HCT116 (cell line): Measurements from ENCODE around the gene CNDP1. TPM values are rescaled to one million over a fixed set of nuclear protein-coding genes. Genes with fewer than 3 reads are reported as not detected.

Experiments used
- ATAC-seq: fragments of 200-7000 bp; cut with Tn5 transposase; 2 replicates; pipeline ENCODE4 v1.9.1; 2020; ENCODE audit warnings: mild to moderate bottlenecking, moderate library complexity
- BruUV-seq: library from RNA; stranded (reverse); fragments of 400-500 nt; replicated peaks from 2 replicates; lab custom pipeline; 2021; lab: Mats Ljungman, UMichigan
- CTCF ChIA-PET: fragments of 300-600 bp; sonication (Branson Sonifier 250); formaldehyde crosslinking; loops from one replicate; lab custom pipeline; 2021; ENCODE audit warnings: antibody characterized with exemption; lab: Charles Lee
- POLR2A ChIA-PET: fragments of 300-600, 350-600 bp; sonication (Branson Sonifier 250); formaldehyde crosslinking; loops from one replicate; lab custom pipeline; 2021; ENCODE audit warnings: antibody characterized with exemption; lab: Charles Lee
- RAD21 ChIA-PET, 2 experiments: fragments of 300-600 bp; sonication (Branson Sonifier 250); formaldehyde crosslinking; loops; one replicate each; lab custom pipeline; 2023; ENCODE audit warnings: low total read pairs in 2 of 2; ENCODE audit not compliant: uncharacterized antibody in 2 of 2, unreplicated experiment in 2 of 2, low non-redundant PET in 1 of 2; lab: Charles Lee
- DNase-seq: peaks from one replicate; pipeline ENCODE4 v3.0.0-alpha.2; 2010; ENCODE audit warnings: low read depth, low spot score
- H2AFZ ChIP-seq: fragments of 200-600 bp; shearing (Covaris generic), sonication (generic); 2 replicates; pipeline ENCODE4 v1.6.1; 2017; ENCODE audit warnings: low read depth, mixed run types, mixed read lengths, antibody characterized with exemption, low read length; ENCODE audit not compliant: poor library complexity, severe bottlenecking
- H3K27ac ChIP-seq: 2 replicates; pipeline ENCODE4 v1.5.1; 2012; ENCODE audit warnings: low read depth, low read length
- H3K27me3 ChIP-seq: fragments of 200-600 bp; sonication (generic); 2 replicates; pipeline ENCODE4 v1.6.1; 2016; ENCODE audit warnings: mixed run types, low read length, mixed read lengths; ENCODE audit not compliant: insufficient read depth
- H3K36me3 ChIP-seq, 2 experiments: fragments of 200-500 bp in 1 of 2; fragments of 200-600 bp in 1 of 2; sonication (Bioruptor generic) in 1 of 2; sonication (generic) in 1 of 2; 2 replicates each; pipeline versions ENCODE4 v1.5.1 to v1.6.1; 2014 to 2016; ENCODE audit warnings: low read length in 2 of 2, inconsistent platforms in 1 of 2, mixed read lengths in 1 of 2, mixed run types in 1 of 2; ENCODE audit not compliant: insufficient read depth in 2 of 2, control insufficient read depth in 1 of 2
- H3K4me1 ChIP-seq, 2 experiments: fragments of 200-600 bp in 1 of 2; sonication (generic) in 1 of 2; 2 replicates each; pipeline versions ENCODE4 v1.5.1 to v1.6.1; 2012 to 2017; ENCODE audit warnings: low read length in 2 of 2, inconsistent platforms in 1 of 2, mild to moderate bottlenecking in 1 of 2, mixed read lengths in 1 of 2, mixed run types in 1 of 2, moderate library complexity in 1 of 2; ENCODE audit not compliant: insufficient read depth in 2 of 2, control insufficient read depth in 1 of 2
- H3K4me2 ChIP-seq: fragments of 200-600 bp; sonication (generic); 2 replicates; pipeline ENCODE4 v1.6.1; 2017; ENCODE audit warnings: mixed run types, low read length, mixed read lengths
- H3K4me3 ChIP-seq, 2 experiments: fragments of 200-600 bp in 1 of 2; sonication (generic) in 1 of 2; replicated peaks in 1 of 2; 2 replicates each; pipeline ENCODE4 v1.5.1; 2011 to 2016; ENCODE audit warnings: low read length in 2 of 2, control low read depth in 1 of 2, low read depth in 1 of 2, mild to moderate bottlenecking in 1 of 2, mixed read lengths in 1 of 2, mixed run types in 1 of 2
- H3K79me2 ChIP-seq: fragments of 200-600 bp; sonication (generic); 2 replicates; pipeline ENCODE4 v1.6.1; 2017; ENCODE audit warnings: mild to moderate bottlenecking, mixed run types, low read length, moderate library complexity, mixed read lengths; ENCODE audit not compliant: insufficient read depth
- H3K9ac ChIP-seq: fragments of 200-600 bp; sonication (generic); 2 replicates; pipeline ENCODE4 v1.6.1; 2016; ENCODE audit warnings: low read length, mixed read lengths
- H3K9me2 ChIP-seq: fragments of 200-600 bp; sonication (generic), shearing (Covaris generic); 2 replicates; pipeline ENCODE4 v1.6.1; 2017; ENCODE audit warnings: mixed run types, mild to moderate bottlenecking, moderate library complexity; ENCODE audit not compliant: insufficient read depth
- H3K9me3 ChIP-seq, 2 experiments: fragments of 200-500 bp in 1 of 2; fragments of 200-600 bp in 1 of 2; sonication (Bioruptor generic) in 1 of 2; sonication (generic) in 1 of 2; 2 replicates each; pipeline ENCODE4 v1.6.1; 2014 to 2017; ENCODE audit warnings: low read length in 2 of 2, mixed read lengths in 2 of 2, inconsistent platforms in 1 of 2, low read depth in 1 of 2, mild to moderate bottlenecking in 1 of 2, mixed run types in 1 of 2, moderate library complexity in 1 of 2; ENCODE audit not compliant: control insufficient read depth in 1 of 2, insufficient read depth in 1 of 2
- H4K20me1 ChIP-seq: fragments of 200-600 bp; sonication (generic), shearing (Covaris generic); 2 replicates; pipeline ENCODE4 v1.6.1; 2017; ENCODE audit warnings: mixed run types, mild to moderate bottlenecking, moderate library complexity; ENCODE audit not compliant: insufficient read depth
- ATF3 ChIP-seq: IDR thresholded peaks from 2 replicates; pipeline ENCODE4 v1.6.1; 2012
- CBX3 ChIP-seq: IDR thresholded peaks from 2 replicates; pipeline ENCODE4 v1.6.1; 2012; ENCODE audit warnings: low read depth
- CEBPB ChIP-seq: IDR thresholded peaks from 2 replicates; pipeline ENCODE4 v1.6.1; 2012; ENCODE audit warnings: low read depth
- ELF1 ChIP-seq: IDR thresholded peaks from 2 replicates; pipeline ENCODE4 v1.6.1; 2012; ENCODE audit warnings: low read depth, borderline replicate concordance
- EZH2 ChIP-seq: fragments of 200-600 bp; sonication (generic); IDR thresholded peaks from 2 replicates; pipeline ENCODE4 v1.6.1; 2017; ENCODE audit warnings: antibody characterized with exemption, mixed run types
- JUND ChIP-seq: IDR thresholded peaks from 2 replicates; pipeline ENCODE4 v1.6.1; 2012
- POLR2A ChIP-seq: IDR thresholded peaks from 2 replicates; pipeline ENCODE4 v1.7.0; 2011; ENCODE audit warnings: borderline replicate concordance; ENCODE audit not compliant: insufficient read depth, insufficient read length; ENCODE audit errors: extremely low read depth
- POLR2AphosphoS5 ChIP-seq: IDR thresholded peaks from 2 replicates; pipeline ENCODE4 v1.6.1; 2011; ENCODE audit warnings: mild to moderate bottlenecking, low read depth, low read length, moderate library complexity
- RAD21 ChIP-seq: IDR thresholded peaks from 2 replicates; pipeline ENCODE4 v1.6.1; 2012; ENCODE audit warnings: low read depth, mild to moderate bottlenecking
- REST ChIP-seq: IDR thresholded peaks from 2 replicates; pipeline ENCODE4 v1.6.1; 2012; ENCODE audit warnings: low read depth
- SP1 ChIP-seq: IDR thresholded peaks from 2 replicates; pipeline ENCODE4 v1.6.1; 2012; ENCODE audit warnings: low read depth
- SRF ChIP-seq: IDR thresholded peaks from 2 replicates; pipeline ENCODE4 v1.6.1; 2012; ENCODE audit warnings: low read depth
- TCF7L2 ChIP-seq: IDR thresholded peaks from 2 replicates; pipeline ENCODE4 v1.7.0; 2011; ENCODE audit warnings: borderline replicate concordance, inconsistent platforms; ENCODE audit not compliant: insufficient read depth, insufficient read length; ENCODE audit errors: extremely low read depth
- YY1 ChIP-seq: IDR thresholded peaks from 2 replicates; pipeline ENCODE4 v1.6.1; 2011; ENCODE audit warnings: low read length, low read depth, moderate library complexity, mild to moderate bottlenecking; ENCODE audit not compliant: insufficient replicate concordance; ENCODE audit errors: extremely low read depth
- intact Hi-C: fragments of 100-400 bp; cut with micrococcal nuclease; formaldehyde crosslinking; loops from 2 replicates; pipeline ENCODE4 v1.10.0; 2022
- total RNA-seq: library from RNA; stranded (reverse); gene quantifications from one replicate; pipeline ENCODE4 v1.2.1, GENCODE V29; 2021; ENCODE audit not compliant: unreplicated experiment

The CNDP1 gene
- total RNA-seq, 1 experiment from 2014 or later: not detected

- Histone ChIP-seq H3K4me3 (no peak overlapping the region), H3K9me2 (no peaks in the 10 kb centered on the region)
- TF ChIP-seq POLR2A: no peak
- TF ChIP-seq POLR2AphosphoS5: no peak
- TF ChIP-seq YY1: no peak
- TF ChIP-seq, all 23 proteins: peak for 0
- no peak overlapping the region for H3K27ac ChIP-seq
- ATAC-seq (no peak), DNase-seq (no peak)
- no TSS peak for BruUV-seq
- ChIA-PET RAD21 (no interaction called here), POLR2A (no interaction called here), CTCF (no interaction called here)
- H3K4me2 ChIP-seq: no peak overlapping the region
- intact Hi-C loops: no loop called here
- no peaks in the 10 kb centered on the region for H3K9me3 ChIP-seq
- H4K20me1 ChIP-seq: no peaks in the 10 kb centered on the region
- H3K4me1 ChIP-seq: no peaks in the 10 kb centered on the region
- no peaks in the 10 kb centered on the region for H3K79me2 ChIP-seq
- H3K27me3 ChIP-seq: peaks cover 3% of the 10 kb centered on the region; the same call in 1 of the 2 replicates
- no peak overlapping the region for H2AFZ ChIP-seq
- H3K36me3 ChIP-seq: no peaks in the 10 kb centered on the region
- H3K9ac ChIP-seq: no peak overlapping the region
These were observed 815 bp downstream of the CNDP1 start for GRCh38 chr18:74534981-74535649.

GRCh38 chr18:74539289-74539688 lies 5.0 kb downstream of the CNDP1 start:
- BruUV-seq: no TSS peak
- H3K27ac ChIP-seq: no peak overlapping the region
- no peak overlapping the region for H3K9ac ChIP-seq
- no peak overlapping the region for H3K4me2 ChIP-seq
- no peaks in the 10 kb centered on the region for H3K9me3 ChIP-seq
- ChIA-PET POLR2A (no interaction called here), CTCF (no interaction called here), RAD21 (no interaction called here)
- no peak overlapping the region for H3K4me3 ChIP-seq
- no peaks in the 10 kb centered on the region for H4K20me1 ChIP-seq
- no peaks in the 10 kb centered on the region for H3K36me3 ChIP-seq
- TF ChIP-seq CBX3 (no peak), ATF3 (no peak), JUND (no peak), RAD21 (no peak), POLR2AphosphoS5 (no peak), EZH2 (no peak), SP1 (no peak), POLR2A (no peak), REST (no peak), CEBPB (no peak), SRF (no peak), ELF1 (no peak), TCF7L2 (no peak)
- H2AFZ ChIP-seq: no peak overlapping the region
- H3K9me2 ChIP-seq: no peaks in the 10 kb centered on the region
- 0 out of 2 replicates have a peak, but pooled peaks cover 3% of the 10 kb centered on the region for H3K27me3 ChIP-seq
- DNase-seq (no peak), ATAC-seq (no peak)
- H3K79me2 ChIP-seq: no peaks in the 10 kb centered on the region
- no peaks in the 10 kb centered on the region for H3K4me1 ChIP-seq
- intact Hi-C loops: no loop called here
